Activated effector memory CD4-positive, alpha-beta T cell treated with anti-CD3 and anti-CD28 coated beads, Interleukin-2, amount 50 U/mL, for 16 hours (primary cell): ENCODE measurements around the gene NOTCH1.

ENCODE experiments used
- DNase-seq: peaks from one replicate; pipeline ENCODE4 v3.0.0-alpha.2; 2020

NOTCH1 gene

DNA sequence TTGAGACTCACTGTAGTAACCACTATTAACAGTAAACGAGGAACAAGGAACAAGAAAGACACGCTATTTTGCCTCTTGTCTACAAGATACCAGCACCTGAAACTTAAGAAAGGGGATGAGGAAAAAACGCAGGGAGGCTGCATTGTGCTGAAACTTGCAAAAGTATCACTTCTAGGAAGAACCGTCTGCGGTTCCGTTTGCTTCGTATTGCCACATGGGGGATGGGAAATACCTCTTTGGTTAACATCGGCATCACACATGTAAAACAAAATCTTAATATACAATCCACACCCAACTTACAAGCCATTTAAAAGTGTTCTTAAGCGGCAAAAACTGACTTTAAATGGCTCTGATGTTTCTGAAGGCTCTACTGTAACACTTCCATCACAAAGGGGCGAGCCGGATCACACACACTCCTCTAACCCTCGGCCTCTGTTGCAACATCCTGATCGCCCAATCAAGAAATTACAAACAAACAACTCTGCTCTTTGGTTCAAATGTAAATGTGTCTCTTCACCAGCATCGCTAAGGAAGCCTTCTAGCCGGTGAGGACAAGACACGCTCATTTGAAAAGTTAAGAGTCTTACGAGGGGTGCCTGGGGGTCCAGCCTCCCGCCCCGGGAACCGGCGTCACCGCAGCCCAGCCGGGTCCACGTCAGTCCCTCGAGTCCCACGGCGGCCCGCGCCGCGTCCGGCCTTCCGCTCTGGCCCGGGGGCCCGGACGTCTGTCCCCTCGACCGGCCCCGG, 63.6 kb downstream of the NOTCH1 start:
- no peak for DNase-seq

DNA sequence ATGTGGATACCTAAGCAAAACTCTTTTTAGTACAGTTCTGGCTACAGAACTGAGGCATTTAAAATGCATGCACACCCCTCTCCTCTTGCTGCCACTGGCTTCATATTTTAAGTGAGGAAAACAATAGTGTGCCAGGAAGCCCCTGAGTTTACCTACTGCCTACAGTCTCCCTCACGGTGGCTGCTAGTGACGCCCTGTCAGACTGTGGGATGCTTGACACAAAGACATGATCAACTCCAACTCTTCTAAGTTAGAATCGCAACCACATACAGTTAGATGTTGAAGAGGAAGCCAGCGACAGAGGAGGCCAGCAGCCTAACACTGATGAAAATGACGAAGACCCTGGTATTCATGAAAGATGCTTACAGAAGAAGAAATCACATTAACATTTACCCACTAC, 64.3 kb downstream of the NOTCH1 start:
- DNase-seq, result no peak

DNA sequence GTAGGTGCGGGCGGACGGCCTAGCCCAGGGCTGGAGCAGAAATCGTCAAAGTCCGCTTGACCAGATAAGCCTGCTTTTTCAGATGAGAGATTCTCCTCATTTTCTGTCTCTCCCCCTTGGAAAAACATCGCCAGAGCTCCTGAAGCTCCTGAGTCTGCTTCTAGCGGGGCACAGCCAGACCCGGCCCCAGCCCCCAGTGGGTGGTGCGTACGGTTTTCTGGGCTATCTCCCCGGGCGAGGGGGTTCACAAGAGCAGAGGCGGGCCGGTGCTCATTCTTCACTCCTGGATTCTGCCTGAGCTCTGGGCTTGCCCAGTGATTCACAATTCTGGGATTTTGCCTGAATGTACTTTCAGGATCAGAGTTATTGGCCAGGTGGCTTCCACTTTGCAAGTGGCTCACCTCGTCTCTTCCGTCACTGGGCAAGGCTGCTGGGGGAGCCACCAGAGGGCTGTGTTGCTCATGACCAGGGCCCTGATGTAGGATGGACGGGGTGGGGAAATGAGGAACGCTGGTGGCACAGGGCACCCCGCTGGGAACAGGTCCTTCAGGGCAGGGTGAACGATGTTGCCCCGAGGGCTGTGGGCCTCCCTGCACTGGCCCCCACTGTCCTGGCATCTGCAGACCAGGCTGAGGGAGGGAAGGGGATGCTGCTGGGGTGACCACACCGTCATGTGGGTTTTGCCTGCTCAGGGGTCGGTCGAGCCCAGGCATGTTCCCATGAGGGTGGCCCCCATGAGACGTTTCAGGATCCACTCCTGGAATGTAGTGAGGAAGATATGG, 69.3 kb downstream of the NOTCH1 start:
- no peak for DNase-seq

DNA sequence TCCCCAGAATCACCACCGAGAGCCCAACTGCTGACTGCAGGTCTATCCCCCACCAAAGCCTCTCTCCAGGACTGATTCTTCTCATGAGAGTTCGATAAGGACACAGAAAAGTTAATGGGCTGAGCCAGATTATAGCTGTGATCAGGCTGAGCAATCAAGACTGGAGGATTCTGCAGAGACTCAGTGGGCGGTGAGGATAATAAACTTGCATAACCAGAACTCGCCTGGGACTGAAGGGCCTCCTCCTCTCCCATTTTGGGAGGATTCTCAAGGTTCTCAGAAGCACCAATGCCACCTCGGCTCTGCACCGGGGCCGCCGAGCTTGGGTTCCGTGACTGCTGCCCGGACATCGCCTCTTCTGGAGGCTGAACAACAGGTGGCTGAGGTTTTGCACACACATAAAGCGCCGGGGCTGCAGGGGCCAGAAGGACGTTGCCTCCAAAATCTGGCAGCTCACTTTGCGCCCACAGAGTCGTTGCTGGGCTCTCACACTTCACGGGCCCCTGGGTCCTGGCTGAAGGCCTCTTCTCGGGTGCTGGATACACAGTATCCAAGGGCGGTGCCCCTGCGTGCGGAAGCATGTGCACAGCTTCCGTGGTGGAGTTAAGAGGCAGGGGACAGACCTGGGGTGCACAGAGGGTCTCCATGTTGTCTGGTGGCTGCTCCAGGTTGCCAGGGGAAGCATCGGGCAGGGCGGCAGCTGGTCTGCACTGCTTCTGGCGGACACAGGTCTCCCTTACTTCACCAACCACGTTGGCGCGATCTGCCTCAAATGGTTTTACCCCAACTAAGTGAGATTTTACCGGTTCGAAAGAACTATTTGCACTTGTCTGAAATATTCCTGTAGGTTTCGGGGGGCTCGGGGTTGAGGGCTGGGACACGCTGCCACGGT, 70.6 kb downstream of the NOTCH1 start:
- DNase-seq, result no peak

- DNase-seq, result no peak
Observed at GRCh38 chr9:136474021-136474640, 71.7 kb downstream of the NOTCH1 start.

DNA sequence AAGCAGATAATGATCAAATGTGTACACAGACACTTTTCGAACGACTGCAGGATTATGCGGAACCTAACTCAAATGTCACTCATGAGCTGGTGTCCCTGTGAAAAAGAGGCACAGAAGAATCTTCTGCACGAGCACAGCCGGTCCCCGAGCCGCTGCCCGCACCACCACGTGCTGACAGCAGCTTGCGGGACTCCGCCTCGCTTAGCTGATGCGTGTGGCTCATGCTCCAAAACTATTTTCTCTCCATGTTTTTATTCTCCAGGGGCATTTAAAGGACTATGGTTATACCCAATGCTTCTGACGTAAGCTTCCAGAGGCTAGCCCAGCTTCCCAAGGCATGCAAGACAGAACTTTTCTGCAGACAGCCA, 72.5 kb downstream of the NOTCH1 start:
- DNase-seq, result no peak

DNA sequence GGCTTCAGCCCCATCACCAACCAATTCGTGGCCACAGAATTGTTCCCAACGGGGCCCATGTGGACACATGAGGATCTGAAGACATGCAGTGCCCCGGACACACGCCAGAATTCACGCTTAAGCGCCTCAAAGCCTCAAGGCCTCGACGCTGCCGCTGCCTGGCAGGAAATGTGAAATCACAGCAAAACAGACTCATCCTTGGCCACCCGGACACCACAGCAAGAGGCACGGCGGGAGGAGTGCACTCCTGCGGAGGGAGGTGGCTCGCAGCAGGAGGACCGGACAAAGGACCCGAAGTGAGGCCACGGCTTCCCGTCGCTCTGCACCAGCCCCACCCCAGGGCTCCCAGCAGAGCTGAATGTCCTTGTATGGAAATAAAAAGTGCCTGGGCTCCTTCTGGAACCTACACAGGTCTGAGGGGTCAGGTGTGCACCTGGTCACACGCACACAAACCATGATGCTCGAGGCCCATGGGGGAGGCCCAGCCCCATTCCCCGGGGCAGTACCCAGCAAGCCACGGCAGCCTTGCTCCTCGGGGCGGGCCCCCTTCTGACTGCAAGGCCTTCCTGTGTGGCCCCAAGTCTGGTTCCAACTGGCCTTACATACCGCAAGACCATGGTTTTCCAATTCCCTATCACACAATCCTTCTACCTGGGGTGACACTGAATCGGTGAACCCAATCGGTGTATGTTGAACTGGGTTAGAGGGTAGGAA, 73.1 kb downstream of the NOTCH1 start:
- no peak for DNase-seq

GRCh38 chr9:136471802-136472487, 73.9 kb downstream of the NOTCH1 start:
- no peak for DNase-seq

GRCh38 chr9:136470792-136471469, 74.9 kb downstream of the NOTCH1 start:
- DNase-seq, result no peak

DNA sequence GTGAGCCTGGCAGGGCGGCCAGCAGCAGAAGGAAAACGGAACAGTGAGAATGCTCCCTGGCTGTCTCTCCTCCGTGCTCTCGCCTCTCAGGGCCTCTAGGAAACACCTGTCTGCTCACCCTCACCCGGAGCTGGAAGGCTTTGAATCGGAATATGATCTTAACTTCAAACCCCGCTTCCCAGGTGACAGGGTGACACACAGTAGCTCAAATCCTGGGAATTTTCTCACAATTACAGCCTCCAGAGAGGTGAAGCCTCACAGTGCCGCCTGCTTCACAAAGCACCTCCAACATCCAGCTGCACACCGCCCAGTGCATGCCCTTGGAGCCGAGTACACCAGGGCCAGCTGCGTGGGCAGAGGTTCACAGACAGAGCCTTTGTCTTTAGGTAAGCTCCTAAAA, 75.5 kb downstream of the NOTCH1 start:
- no peak for DNase-seq

DNA sequence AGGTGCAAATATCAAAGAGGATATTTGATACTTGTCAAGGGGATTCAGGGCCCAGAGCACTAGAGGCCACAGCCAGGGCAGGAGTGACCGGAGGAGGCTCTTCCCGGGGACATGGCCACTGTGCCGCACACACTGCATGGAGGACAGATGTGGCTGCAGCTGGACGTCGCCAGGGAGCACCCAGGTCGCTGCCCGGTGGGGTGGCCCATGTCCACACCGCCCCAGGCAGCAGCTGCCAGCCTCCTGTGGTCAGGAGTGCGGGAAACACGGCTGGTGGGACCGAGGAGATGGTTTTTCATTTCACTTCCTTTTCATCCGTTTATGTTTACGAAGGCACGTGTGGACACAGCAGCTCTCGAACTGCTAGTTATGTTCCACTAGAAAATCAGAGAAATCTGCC, 78.1 kb downstream of the NOTCH1 start:
- DNase-seq, result no peak

DNA sequence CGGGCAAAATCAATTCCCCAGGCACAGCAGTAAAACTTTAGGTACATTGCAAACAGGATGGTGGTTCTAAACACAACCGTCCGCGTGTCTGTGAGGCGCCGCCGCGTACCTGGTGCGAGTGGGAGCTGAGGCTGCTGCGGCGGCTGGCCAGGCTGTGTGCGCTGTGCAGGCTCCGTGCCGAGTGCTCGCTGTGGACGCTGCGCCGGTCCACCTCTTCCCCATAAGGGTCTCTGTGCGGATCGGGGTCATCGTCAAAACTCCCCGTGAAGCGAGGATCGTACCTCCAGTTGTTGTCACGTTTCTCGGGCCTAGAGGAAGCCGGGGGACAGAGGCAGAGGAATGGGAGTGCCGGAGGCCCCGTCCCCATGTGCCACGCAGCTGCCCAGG, 79.7 kb downstream of the NOTCH1 start:
- DNase-seq, result no peak

GRCh38 chr9:136465500-136466154, 80.2 kb downstream of the NOTCH1 start:
- DNase-seq, result no peak

- no peak for DNase-seq
Observed at GRCh38 chr9:136464241-136464640, 81.6 kb downstream of the NOTCH1 start.

DNA sequence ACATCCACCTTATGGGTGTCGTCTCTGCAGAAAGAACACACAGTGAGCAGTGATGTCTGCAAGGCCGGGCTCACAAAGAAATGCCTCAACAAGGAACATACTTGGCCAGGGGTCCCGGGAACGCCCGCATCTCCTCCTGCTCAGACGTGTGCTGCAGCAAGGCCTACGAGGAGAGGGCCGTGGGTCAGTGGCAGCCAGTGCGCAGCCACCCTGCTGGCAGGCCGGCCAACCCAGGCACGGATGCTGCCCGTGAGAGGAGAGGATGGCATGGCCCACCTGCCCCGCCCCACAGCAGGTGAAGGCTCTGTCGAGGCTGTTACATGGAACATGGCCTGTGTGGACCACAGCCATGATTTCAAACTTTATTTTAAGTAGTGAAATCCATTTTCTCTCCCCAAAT, 82.3 kb downstream of the NOTCH1 start:
- DNase-seq, result no peak

DNA sequence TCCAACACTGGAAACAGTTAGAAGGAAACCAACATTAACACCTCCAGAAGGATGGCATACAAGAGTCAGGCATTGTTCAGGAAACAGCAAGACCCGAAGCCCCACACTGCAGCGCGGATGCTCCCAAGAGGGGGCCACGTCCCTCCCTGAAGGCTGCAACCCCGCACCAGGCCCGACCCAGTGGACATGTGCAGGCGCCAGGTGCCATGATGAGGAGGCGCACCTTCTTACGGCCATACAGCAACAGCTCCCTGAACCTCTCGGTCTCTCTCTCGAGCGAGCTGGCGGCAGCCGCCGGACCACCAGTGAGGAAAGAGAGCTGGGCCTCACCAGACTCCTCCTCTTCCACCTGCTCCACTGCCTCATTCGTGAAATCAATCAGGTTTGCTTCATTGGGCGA, 83.2 kb downstream of the NOTCH1 start:
- no peak for DNase-seq

- DNase-seq, result no peak
Observed at GRCh38 chr9:136460772-136461325, 85.0 kb downstream of the NOTCH1 start.

DNA sequence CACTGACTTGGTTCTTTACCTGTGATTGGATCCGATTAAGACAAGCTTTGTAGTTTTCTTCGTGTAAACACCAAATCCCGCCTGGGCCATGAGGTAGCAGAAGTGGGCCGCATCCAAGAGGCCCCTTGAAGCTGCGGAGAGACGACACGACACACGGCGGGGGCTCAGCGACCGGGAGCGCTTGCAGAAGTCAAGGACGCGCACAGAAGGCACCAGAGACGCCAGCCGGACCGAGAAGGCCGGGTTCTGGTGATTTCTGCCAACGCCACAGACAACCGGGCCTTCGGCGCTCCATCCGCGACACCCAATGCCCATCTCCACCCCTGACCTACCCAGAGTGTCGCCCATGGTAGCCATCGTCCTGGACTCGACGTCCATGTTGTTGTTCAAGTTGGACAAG, 86.4 kb downstream of the NOTCH1 start:
- no peak for DNase-seq

DNA sequence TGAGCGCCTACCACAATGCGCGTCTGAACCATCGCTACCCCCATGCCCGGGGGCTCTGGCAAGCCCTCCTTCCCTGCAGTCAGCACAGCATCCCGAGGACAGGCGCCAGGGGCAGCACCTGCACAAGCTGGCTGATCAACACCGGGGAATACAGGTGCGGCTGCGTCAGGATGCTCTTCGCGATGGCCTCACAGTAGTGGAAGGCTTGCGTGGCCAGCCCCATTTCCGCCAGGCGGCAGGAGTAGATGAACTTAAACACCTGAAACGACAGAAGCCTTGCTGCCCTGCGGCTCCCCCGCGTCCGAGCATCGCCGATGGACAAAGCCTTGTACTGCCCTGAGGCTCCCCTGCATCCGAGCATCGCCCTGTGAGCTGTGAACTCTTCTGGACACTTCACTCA, 88.5 kb downstream of the NOTCH1 start:
- no peak for DNase-seq

GRCh38 chr9:136456258-136456657, 89.6 kb downstream of the NOTCH1 start:
- DNase-seq, result no peak
